Keratinocyte (primary cell): Measurements from ENCODE around the gene RETREG1. TPM values are rescaled to one million over a fixed set of nuclear protein-coding genes. Genes with fewer than 3 reads are reported as not detected.

Experiments used
- DNase-seq: peaks from one replicate; pipeline ENCODE4 v3.0.0-alpha.2; 2011; ENCODE audit warnings: low read depth, missing footprints, low spot score
- FAIRE-seq: peaks from 2 replicates; lab custom pipeline; 2011; peaks lifted over from hg19 to GRCh38; lab: Jason Lieb, UNC
- H2AFZ ChIP-seq: 2 replicates; pipeline ENCODE4 v1.6.0; 2012; ENCODE audit warnings: low read length, control low read depth, inconsistent platforms; ENCODE audit not compliant: control insufficient read depth
- H3K27ac ChIP-seq: 2 replicates; pipeline ENCODE4 v1.5.1; 2011; ENCODE audit warnings: low read length; ENCODE audit not compliant: control insufficient read depth, insufficient read depth
- H3K27me3 ChIP-seq: 3 replicates; pipeline ENCODE4 v1.6.0; 2011; ENCODE audit warnings: low read length; ENCODE audit not compliant: control insufficient read depth, insufficient read depth; ENCODE audit errors: extremely low read depth
- H3K36me3 ChIP-seq, 2 experiments: 2 replicates in 1 of 2; 3 replicates in 1 of 2; pipeline ENCODE4 v1.5.1; 2011; ENCODE audit warnings: low read length in 2 of 2, mild to moderate bottlenecking in 1 of 2; ENCODE audit not compliant: control insufficient read depth in 2 of 2, insufficient read depth in 2 of 2; ENCODE audit errors: extremely low read depth in 1 of 2
- H3K4me1 ChIP-seq: 3 replicates; pipeline ENCODE4 v1.5.1; 2011; ENCODE audit warnings: low read length; ENCODE audit not compliant: control insufficient read depth, insufficient read depth; ENCODE audit errors: extremely low read depth
- H3K4me2 ChIP-seq: 3 replicates; pipeline ENCODE4 v1.6.0; 2011; ENCODE audit warnings: low read depth, low read length; ENCODE audit not compliant: control insufficient read depth, insufficient read depth; ENCODE audit errors: extremely low read depth
- H3K4me3 ChIP-seq, 3 experiments: fragments of 200-600 bp in 1 of 3; sonication (generic) in 1 of 3; 2 replicates in 2 of 3; 3 replicates in 1 of 3; pipeline ENCODE4 v1.5.1; 2011 to 2016; ENCODE audit warnings: low read length in 3 of 3, mild to moderate bottlenecking in 3 of 3, control low read depth in 2 of 3, inconsistent platforms in 1 of 3, low read depth in 1 of 3, mixed read lengths in 1 of 3, mixed run types in 1 of 3, moderate library complexity in 1 of 3; ENCODE audit not compliant: control insufficient read depth in 2 of 3, insufficient read depth in 2 of 3; ENCODE audit errors: extremely low read depth in 1 of 3
- H3K79me2 ChIP-seq: 2 replicates; pipeline ENCODE4 v1.6.0; 2012; ENCODE audit warnings: low read length; ENCODE audit not compliant: control insufficient read depth, insufficient read depth
- H3K9ac ChIP-seq: 3 replicates; pipeline ENCODE4 v1.6.0; 2011; ENCODE audit warnings: low read length; ENCODE audit not compliant: control insufficient read depth, insufficient read depth; ENCODE audit errors: extremely low read depth
- H3K9me1 ChIP-seq: 3 replicates; pipeline ENCODE4 v1.6.0; 2011; ENCODE audit warnings: low read length; ENCODE audit not compliant: control insufficient read depth, insufficient read depth; ENCODE audit errors: extremely low read depth
- H3K9me3 ChIP-seq: 2 replicates; pipeline ENCODE4 v1.5.1; 2012; ENCODE audit warnings: low read depth, low read length; ENCODE audit not compliant: control insufficient read depth
- H4K20me1 ChIP-seq: 3 replicates; pipeline ENCODE4 v1.6.0; 2011; ENCODE audit warnings: low read length; ENCODE audit not compliant: control insufficient read depth, insufficient read depth; ENCODE audit errors: extremely low read depth
- EZH2 ChIP-seq: IDR thresholded peaks from one replicate; pipeline ENCODE4 v1.6.1; 2012; ENCODE audit warnings: inconsistent platforms, mild to moderate bottlenecking, low read length, moderate library complexity
- dilution Hi-C: fragments of 300-500 bp; cut with MboI; formaldehyde crosslinking; loops from one replicate; pipeline ENCODE4 v1.7.0; 2020; ENCODE audit warnings: low sequenced_read_pairs; ENCODE audit not compliant: extremely low pct_ligation_motif_present
- polyA plus RNA-seq, 5 experiments: library from polyadenylated mRNA; depleted of rRNA in 3 of 5; stranded (reverse) in 3 of 5; stranded (forward) in 1 of 5; unstranded in 1 of 5; fragments of >200 nt; gene quantifications; 1 replicate in 1 of 5; 2 replicates in 3 of 5; 3 replicates in 1 of 5; pipeline versions ENCODE4 v1.2.1 to v1.2.3, GENCODE V29; 2011 to 2012; ENCODE audit warnings: missing spikeins in 2 of 5, low read depth in 1 of 5, low replicate concordance in 1 of 5
- TF ChIP-seq, protein P1 (sequence below), 3 experiments: IDR thresholded peaks in 1 of 3; conservative IDR thresholded peaks in 1 of 3; optimal IDR thresholded peaks in 1 of 3; 2 replicates in 2 of 3; 3 replicates in 1 of 3; pipeline versions ENCODE3 to v1.5.1; 2011; ENCODE audit warnings: low read length in 3 of 3, mild to moderate bottlenecking in 3 of 3, moderate library complexity in 2 of 3, control low read depth in 1 of 3, inconsistent platforms in 1 of 3; ENCODE audit not compliant: insufficient read depth in 2 of 3; ENCODE audit errors: extremely low read depth in 1 of 3

Gene RETREG1
- polyA plus RNA-seq, 1 donor (not counting 4 experiments of a cell fraction or from before 2014, with no cell fraction given) = 7.4 TPM

DNA sequence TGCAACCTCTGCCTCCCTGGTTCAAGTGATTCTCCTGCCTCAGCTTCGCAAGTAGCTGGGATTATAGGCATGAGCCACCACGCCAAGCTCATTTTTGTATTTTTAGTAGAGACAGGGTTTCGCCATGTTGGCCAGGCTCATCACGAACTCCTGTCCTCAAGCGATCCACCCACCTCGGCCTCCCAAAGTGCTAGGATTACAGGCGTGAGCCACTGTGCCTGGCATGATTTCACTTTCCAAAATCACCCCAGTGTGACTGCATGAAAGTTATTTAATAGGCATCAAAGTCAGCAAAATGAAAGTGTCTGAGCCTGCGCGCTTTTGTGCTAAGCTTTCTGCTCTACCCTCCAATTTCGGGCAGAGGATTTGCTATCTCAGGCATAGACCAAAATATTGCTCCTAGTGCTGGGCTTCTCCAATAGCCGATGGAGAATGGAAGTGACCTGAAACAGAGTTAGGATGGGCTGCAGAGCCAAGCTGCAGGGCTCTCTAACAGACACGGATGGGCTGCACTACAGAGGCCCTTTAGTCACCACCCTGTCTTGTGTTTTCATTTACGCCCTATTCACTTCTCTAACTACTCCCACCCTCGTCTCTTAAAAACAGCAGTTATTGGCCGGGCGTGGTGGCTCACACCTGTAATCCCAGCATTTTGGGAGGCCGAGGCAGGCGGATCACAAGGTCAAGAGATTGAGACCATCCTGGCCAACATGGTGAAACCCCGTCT, 44.3 kb downstream of the RETREG1 start:
- Histone ChIP-seq H3K4me3 (no peak overlapping the region), H3K27ac (no peak overlapping the region), H3K9ac (no peak overlapping the region), H3K27me3 (no peaks in the 10 kb centered on the region), H3K4me1 (peaks cover 21% of the 10 kb centered on the region), H3K9me1 (peaks cover 4% of the 10 kb centered on the region), H3K79me2 (no peaks in the 10 kb centered on the region), H4K20me1 (no peaks in the 10 kb centered on the region), H3K36me3 (no peaks in the 10 kb centered on the region), H3K4me2 (no peak overlapping the region), H2AFZ (no peak overlapping the region), H3K9me3 (no peaks in the 10 kb centered on the region)
- TF ChIP-seq, protein P1, sequence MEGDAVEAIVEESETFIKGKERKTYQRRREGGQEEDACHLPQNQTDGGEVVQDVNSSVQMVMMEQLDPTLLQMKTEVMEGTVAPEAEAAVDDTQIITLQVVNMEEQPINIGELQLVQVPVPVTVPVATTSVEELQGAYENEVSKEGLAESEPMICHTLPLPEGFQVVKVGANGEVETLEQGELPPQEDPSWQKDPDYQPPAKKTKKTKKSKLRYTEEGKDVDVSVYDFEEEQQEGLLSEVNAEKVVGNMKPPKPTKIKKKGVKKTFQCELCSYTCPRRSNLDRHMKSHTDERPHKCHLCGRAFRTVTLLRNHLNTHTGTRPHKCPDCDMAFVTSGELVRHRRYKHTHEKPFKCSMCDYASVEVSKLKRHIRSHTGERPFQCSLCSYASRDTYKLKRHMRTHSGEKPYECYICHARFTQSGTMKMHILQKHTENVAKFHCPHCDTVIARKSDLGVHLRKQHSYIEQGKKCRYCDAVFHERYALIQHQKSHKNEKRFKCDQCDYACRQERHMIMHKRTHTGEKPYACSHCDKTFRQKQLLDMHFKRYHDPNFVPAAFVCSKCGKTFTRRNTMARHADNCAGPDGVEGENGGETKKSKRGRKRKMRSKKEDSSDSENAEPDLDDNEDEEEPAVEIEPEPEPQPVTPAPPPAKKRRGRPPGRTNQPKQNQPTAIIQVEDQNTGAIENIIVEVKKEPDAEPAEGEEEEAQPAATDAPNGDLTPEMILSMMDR (optimal IDR thresholded peaks at IDR 0.05 in 1 of 3, IDR thresholded peaks at IDR 0.05 in 1 of 3, conservative IDR thresholded peaks at IDR 0.05 in 1 of 3; ENCODE audit: extremely low read depth in 1 of 3, insufficient read depth in 2 of 3, low read length in 3 of 3) = no peak
- TF ChIP-seq EZH2 = no peak
- DNase-seq (no peak), FAIRE-seq (no peak)
- dilution Hi-C loops = no loop called here

DNA sequence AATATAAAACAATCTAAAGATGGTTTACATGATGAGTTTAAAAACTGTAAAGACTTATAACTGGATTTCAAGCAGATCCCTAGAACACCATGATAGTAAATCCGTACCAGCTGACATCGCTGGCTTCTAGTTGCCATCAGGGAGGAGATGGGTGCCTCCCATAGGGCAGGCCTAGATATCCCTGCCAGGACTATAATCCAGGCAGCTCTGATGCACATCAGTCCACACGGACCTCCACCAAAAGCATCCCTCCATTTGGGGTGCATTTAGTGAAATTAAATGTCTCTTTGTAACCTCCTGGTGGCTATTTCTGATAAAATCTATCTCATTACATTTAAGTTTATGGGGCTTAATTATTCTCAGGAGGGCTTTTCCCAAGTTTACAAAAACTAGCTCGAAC, 45.8 kb downstream of the RETREG1 start:
- Histone ChIP-seq H3K79me2 (no peaks in the 10 kb centered on the region), H3K27ac (no peak overlapping the region), H3K4me3 (no peak overlapping the region), H3K9me3 (no peaks in the 10 kb centered on the region), H3K4me1 (peaks cover 21% of the 10 kb centered on the region), H2AFZ (no peak overlapping the region), H3K4me2 (no peak overlapping the region), H4K20me1 (no peaks in the 10 kb centered on the region), H3K27me3 (no peaks in the 10 kb centered on the region), H3K9me1 (peaks cover 4% of the 10 kb centered on the region), H3K36me3 (no peaks in the 10 kb centered on the region), H3K9ac (no peak overlapping the region)
- DNase-seq (no peak), FAIRE-seq (no peak)
- TF ChIP-seq EZH2 = no peak
- dilution Hi-C loops = no loop called here
